KOPT-K1 (cell line): ENCODE data around the gene DNAH17.

Experiments
- H3K27ac ChIP-seq: fragments of 200-600 bp; sonication (generic); 2 replicates; pipeline ENCODE4 v1.5.1; 2016; ENCODE audit warnings: antibody characterized with exemption, mild to moderate bottlenecking, low read depth, low read length; ENCODE audit not compliant: poor library complexity, severe bottlenecking
- H3K36me3 ChIP-seq: fragments of 200-600 bp; sonication (generic); 2 replicates; pipeline ENCODE4 v1.5.1; 2017; ENCODE audit warnings: antibody characterized with exemption, mild to moderate bottlenecking, low read length, moderate library complexity; ENCODE audit not compliant: insufficient read depth
- H3K9me3 ChIP-seq: fragments of 200-600 bp; sonication (generic); 2 replicates; pipeline ENCODE4 v1.5.1; 2017; ENCODE audit warnings: antibody characterized with exemption, low read length, mild to moderate bottlenecking; ENCODE audit not compliant: insufficient read depth, poor library complexity, severe bottlenecking

The DNAH17 gene

GRCh38 chr17:78548725-78549124 lies 28.5 kb downstream of the DNAH17 start:
- no peak overlapping the region for H3K27ac ChIP-seq
- no peaks in the 10 kb centered on the region for H3K9me3 ChIP-seq
- H3K36me3 ChIP-seq = no peaks in the 10 kb centered on the region

- Histone ChIP-seq H3K27ac (no peak overlapping the region), H3K9me3 (no peaks in the 10 kb centered on the region), H3K36me3 (no peaks in the 10 kb centered on the region)
Observed at GRCh38 chr17:78547035-78547434, 30.2 kb downstream of the DNAH17 start.

GRCh38 chr17:78546476-78546875 lies 30.7 kb downstream of the DNAH17 start:
- Histone ChIP-seq H3K36me3 (no peaks in the 10 kb centered on the region), H3K9me3 (no peaks in the 10 kb centered on the region), H3K27ac (no peak overlapping the region)

DNA sequence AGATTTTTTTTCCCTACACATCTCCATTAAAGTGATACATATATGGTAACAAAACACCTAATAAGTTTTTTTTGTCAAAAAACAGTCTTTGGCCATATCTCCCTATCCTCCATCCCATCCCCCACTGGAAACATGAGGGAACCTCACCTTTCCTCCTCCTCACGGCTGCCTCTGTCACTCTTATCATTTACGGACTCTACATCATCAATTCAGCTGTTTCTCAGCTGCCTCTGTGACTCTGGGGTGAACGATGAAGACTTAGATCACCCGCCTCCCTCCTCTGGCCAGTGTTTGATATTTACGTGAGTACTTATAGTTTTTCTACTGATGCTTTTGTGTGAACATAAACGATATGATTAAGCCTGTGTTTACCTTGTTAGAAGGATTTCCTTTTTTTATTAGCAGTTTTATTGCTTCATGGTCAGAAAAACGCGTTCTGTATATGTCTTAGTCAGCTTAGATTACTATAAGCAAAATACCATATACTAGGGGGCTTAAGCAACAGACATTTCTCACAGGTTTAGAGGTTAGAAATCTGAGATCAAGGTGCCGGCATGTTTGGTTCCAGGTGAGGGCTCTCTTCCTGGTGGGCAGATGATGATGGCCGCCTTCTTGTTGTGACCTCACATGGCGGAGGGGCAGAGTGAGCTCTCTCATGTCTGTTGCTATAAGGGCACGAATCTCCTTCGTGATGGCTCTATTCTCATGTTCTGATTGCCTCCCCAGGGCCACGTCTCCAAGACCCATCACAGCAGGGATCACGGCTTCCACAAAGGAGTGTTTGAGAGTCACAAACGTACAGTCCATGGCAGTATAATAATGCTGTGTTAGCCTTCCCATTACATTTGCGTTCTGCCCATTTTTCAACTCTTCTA lies 32.1 kb downstream of the DNAH17 start:
- H3K36me3 ChIP-seq = no peaks in the 10 kb centered on the region
- no peaks in the 10 kb centered on the region for H3K9me3 ChIP-seq
- no peak overlapping the region for H3K27ac ChIP-seq

- Histone ChIP-seq H3K9me3 (no peaks in the 10 kb centered on the region), H3K27ac (no peak overlapping the region), H3K36me3 (no peaks in the 10 kb centered on the region)
Observed at GRCh38 chr17:78541488-78542206, 35.5 kb downstream of the DNAH17 start.

GRCh38 chr17:78539781-78540180 lies 37.4 kb downstream of the DNAH17 start:
- Histone ChIP-seq H3K27ac (no peak overlapping the region), H3K9me3 (no peaks in the 10 kb centered on the region), H3K36me3 (no peaks in the 10 kb centered on the region)

- Histone ChIP-seq H3K27ac (peak overlapping the region; percentile 61), H3K36me3 (no peaks in the 10 kb centered on the region), H3K9me3 (no peaks in the 10 kb centered on the region)
Observed at GRCh38 chr17:78538033-78538776, 39.0 kb downstream of the DNAH17 start.

GRCh38 chr17:78537217-78537860 lies 39.9 kb downstream of the DNAH17 start:
- H3K36me3 ChIP-seq = no peaks in the 10 kb centered on the region

DNA sequence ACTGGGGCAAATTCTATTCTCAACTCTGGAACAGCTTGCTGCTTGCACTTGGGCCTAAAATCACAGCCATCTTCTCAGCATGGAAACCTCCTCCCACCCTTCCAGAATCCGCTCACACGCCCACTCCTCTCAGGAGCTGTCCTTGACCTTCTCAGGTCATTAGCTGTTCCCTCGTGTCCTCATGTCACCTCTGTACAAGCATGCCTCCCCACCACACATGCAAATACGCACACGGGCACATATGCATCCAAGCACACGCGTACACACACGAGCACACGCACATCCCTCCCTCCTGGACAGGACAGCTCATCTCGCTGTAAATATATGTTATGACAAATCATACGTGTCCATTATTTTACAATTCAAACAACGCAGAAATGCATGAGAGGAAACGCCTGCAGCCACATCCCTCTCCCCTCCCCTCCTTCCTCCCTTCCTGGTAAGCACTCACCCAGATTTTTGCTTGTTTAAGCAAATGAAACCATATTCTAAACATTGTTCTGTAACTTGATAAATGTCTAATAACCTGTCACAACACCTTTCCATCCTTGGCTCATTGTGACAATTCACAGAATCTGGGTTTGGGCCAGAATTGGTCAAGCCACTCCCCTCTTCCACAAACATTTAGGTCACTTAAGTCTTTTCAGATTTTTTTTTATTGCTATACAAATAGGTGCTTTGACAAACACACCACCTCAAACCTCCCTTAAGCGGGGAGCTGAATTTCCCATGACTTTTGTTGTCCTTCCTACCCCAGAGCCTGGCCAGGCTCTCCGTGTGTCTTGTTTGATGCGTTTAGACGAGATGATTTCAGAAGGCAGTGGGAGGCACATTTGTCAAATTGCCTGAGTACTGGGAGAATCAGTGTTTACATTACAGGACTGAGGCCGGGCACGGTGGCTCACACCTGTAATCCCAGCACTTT lies 41.7 kb downstream of the DNAH17 start:
- no peaks in the 10 kb centered on the region for H3K9me3 ChIP-seq
- H3K27ac ChIP-seq = peak overlapping the region; percentile 50

More at GRCh38 chr17:78537217-78537860, 39.9 kb downstream of the DNAH17 start:
- peak overlapping the region; percentile 61 for H3K27ac ChIP-seq
- H3K9me3 ChIP-seq = no peaks in the 10 kb centered on the region

DNA sequence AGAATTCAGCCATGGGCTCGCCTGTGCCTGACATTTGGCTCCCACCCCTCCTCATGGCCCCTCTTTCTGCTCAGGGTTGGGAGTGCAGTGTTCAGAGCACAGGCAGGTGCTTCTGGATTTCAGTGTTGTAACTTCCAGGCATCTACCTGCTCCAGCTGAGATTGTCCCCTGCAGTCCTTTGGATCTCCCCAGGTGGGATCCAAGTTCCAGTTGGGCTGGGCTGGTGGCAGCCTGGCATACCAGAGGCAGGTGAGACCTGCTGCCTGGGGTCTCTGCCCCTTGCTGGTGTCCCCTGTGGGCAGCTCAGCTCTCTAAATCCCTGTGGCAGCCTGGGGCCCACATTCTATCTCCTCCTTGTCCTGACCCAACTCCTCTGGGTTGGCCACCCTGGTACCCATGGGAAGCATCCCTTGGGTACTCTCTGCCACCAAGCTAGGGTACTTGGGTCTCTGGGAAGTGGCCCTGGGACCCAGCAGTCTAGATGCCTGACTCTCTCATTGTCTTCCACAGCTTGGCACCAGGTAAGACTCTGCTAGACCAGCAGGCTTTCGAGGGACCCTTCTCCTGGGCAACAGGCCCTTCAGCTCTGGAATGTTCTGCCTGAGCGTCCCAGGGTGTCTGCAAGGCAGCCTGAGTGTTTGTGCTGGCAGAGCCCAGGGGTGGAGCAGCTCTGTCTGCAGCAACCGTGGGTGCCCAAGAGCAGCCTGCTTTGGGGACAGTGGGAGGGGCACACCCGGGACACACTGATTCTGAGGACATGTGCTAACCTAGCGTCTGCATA lies 42.5 kb downstream of the DNAH17 start:
- H3K9me3 ChIP-seq = no peaks in the 10 kb centered on the region
- H3K36me3 ChIP-seq = no peaks in the 10 kb centered on the region
- H3K27ac ChIP-seq = peak overlapping the region; percentile 50

More for the DNA sequence above, 41.7 kb downstream of the DNAH17 start:
- H3K36me3 ChIP-seq = no peaks in the 10 kb centered on the region

DNA sequence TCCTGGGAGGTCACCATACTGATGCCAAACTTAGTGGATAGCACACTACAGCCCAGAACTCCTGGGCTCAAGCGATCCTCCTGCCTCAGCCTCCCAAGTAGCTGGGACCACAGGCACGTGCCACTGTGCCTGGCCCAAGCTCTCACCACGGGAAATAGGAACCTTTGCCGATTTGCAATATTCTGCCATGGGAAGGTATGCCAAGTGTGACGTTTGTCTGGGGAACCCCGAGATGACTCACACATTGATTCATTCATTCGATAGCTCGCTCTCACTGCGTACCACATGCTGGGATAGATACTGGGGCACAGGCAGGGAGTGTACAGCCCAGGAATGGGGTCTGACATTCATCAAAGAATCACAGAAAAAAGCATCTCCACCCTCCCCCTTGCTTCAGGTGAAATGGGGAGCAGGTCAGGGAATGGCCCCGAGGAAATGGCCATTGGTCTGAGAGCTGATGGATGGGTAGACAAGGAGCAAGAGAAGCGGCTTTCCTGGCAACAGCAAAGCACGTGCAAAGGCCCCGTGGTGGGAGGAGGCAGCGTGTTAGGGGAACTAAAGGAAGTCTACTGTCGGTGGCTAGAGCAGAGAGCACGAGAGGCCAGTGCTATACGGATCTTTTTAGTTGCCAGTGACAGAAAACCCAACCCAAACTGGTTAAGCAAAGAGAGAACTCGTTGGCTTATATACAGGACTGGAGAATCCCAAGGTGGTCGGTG lies 44.1 kb downstream of the DNAH17 start:
- H3K36me3 ChIP-seq = no peaks in the 10 kb centered on the region
- no peak overlapping the region for H3K27ac ChIP-seq
- no peaks in the 10 kb centered on the region for H3K9me3 ChIP-seq

DNA sequence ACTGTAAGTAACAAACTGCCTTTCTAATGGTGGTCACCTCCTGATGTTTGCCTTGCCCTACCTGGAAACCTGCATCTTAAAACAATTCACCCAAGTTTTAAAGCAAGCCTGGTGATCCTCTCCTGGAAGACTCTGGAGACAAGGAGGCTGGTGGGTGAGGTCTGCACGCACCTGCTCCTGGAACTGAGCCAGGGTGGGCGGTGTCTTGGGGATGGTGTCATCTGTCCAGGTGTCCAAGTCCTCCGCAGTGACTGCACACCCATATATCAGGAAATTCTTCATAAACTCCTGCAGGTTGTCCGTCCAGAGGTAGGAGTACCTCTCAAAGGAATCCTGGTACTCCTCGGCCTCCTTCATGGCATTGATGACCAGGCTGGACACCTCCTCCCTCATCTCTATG lies 44.9 kb downstream of the DNAH17 start:
- Histone ChIP-seq H3K9me3 (no peaks in the 10 kb centered on the region), H3K27ac (no peak overlapping the region), H3K36me3 (no peaks in the 10 kb centered on the region)

DNA sequence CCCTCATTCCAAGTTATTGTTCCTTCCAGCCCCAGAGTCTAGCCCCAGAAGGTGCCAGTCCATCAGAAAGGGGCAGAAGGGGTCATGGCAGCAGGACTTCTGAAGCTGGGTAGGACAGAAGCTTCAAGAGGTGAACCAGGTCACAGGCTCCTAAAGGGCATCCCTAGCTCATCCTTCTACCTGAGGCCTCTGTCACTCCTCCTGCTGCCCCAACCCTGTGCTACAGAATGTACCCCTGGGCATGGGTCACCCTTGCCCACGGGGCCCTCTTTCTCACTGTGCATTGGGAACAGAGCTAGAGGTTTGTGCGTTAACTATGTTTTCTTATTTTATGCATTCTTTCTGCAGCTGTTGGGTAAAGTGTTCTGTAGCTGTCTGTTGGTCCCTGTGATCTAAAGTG lies 46.5 kb downstream of the DNAH17 start:
- no peaks in the 10 kb centered on the region for H3K9me3 ChIP-seq
- H3K36me3 ChIP-seq = no peaks in the 10 kb centered on the region
- H3K27ac ChIP-seq = no peak overlapping the region
